Thoracic aorta (tissue), 2 donors: ENCODE data around the gene TSPAN14. TPM values are rescaled to one million over a fixed set of nuclear protein-coding genes. Genes with fewer than 3 reads are reported as not detected.

ENCODE experiments used
- ATAC-seq: fragments of 150-250 bp; one replicate; pipeline ENCODE4 v1.8.0; 2017; ENCODE audit warnings: low read depth; ENCODE audit not compliant: insufficient number of reproducible peaks, low FRiP score
- DNase-seq: peaks from one replicate; pipeline ENCODE4 v3.0.0-alpha.2; 2020; ENCODE audit warnings: low spot score
- H3K27ac ChIP-seq, 2 donors: fragments of 200-600 bp; sonication (generic); 1 replicate in 1 of 2; 2 replicates in 1 of 2; pipeline ENCODE4 v1.5.1; 2016; ENCODE audit warnings: mild to moderate bottlenecking in 2 of 2, moderate library complexity in 2 of 2
- H3K27me3 ChIP-seq: fragments of 200-600 bp; sonication (generic); replicated peaks from 2 replicates; pipeline ENCODE4 v1.6.0; 2016; ENCODE audit warnings: mild to moderate bottlenecking; ENCODE audit not compliant: insufficient read depth
- H3K36me3 ChIP-seq: fragments of 200-600 bp; sonication (generic); one replicate; pipeline ENCODE4 v1.5.1; 2016
- H3K4me1 ChIP-seq, 2 donors: fragments of 200-600 bp; sonication (generic); 1 replicate in 1 of 2; 2 replicates in 1 of 2; pipeline versions ENCODE4 v1.5.1 to v1.6.0; 2016; ENCODE audit warnings: low read depth in 2 of 2, mild to moderate bottlenecking in 1 of 2; ENCODE audit not compliant: control insufficient read depth in 1 of 2
- H3K4me3 ChIP-seq: fragments of 200-600 bp; sonication (generic); 2 replicates; pipeline ENCODE4 v1.5.1; 2016; ENCODE audit warnings: mild to moderate bottlenecking
- H3K9me3 ChIP-seq: fragments of 200-600 bp; sonication (generic); 2 replicates; pipeline ENCODE4 v1.5.1; 2016
- CTCF ChIP-seq: fragments of 200-600 bp; sonication (generic); IDR thresholded peaks from one replicate; pipeline ENCODE4 v1.5.1; 2019; ENCODE audit warnings: antibody characterized with exemption
- total RNA-seq, 2 donors: library from RNA; depleted of rRNA; stranded (reverse); fragments of >200 nt; gene quantifications; one replicate each; pipeline versions ENCODE4 v1.1.0 to v1.2.3, GENCODE V29; 2016

Gene TSPAN14
- total RNA-seq, 2 donors from 2014 or later: 38.2 to 40.1 TPM

- Histone ChIP-seq H3K36me3 (peaks cover 7% of the 10 kb centered on the region), H3K4me1 (peaks cover 27 to 40% of the 10 kb centered on the region in 2 donors), H3K4me3 (no peak overlapping the region), H3K9me3 (no peaks in the 10 kb centered on the region), H3K27me3 (no peaks in the 10 kb centered on the region), H3K27ac (peak overlapping the region in 1 of 2 donors; percentile 52)
- DNase-seq (no peak), ATAC-seq (no peak)
- no peak for TF ChIP-seq CTCF
Measured at GRCh38 chr10:80504897-80505465, 50.9 kb downstream of the TSPAN14 start.

GRCh38 chr10:80506189-80506575 lies 52.1 kb downstream of the TSPAN14 start:
- Histone ChIP-seq H3K9me3 (no peaks in the 10 kb centered on the region), H3K4me1 (peaks cover 24 to 31% of the 10 kb centered on the region in 2 donors), H3K36me3 (peaks cover 7% of the 10 kb centered on the region), H3K27ac (no peak overlapping the region), H3K4me3 (no peak overlapping the region), H3K27me3 (no peaks in the 10 kb centered on the region)
- ATAC-seq (no peak), DNase-seq (no peak)
- no peak for TF ChIP-seq CTCF

GRCh38 chr10:80506836-80507487 lies 52.9 kb downstream of the TSPAN14 start:
- ATAC-seq (no peak), DNase-seq (no peak)
- H3K9me3 ChIP-seq: no peaks in the 10 kb centered on the region
- H3K4me1 ChIP-seq: peaks cover 16 to 23% of the 10 kb centered on the region in 2 donors
- H3K4me3 ChIP-seq: no peak overlapping the region
- H3K27ac ChIP-seq: no peak overlapping the region
- no peak for TF ChIP-seq CTCF
- peaks cover 10% of the 10 kb centered on the region for H3K36me3 ChIP-seq
- no peaks in the 10 kb centered on the region for H3K27me3 ChIP-seq

GRCh38 chr10:80509108-80509402 lies 54.9 kb downstream of the TSPAN14 start:
- Histone ChIP-seq H3K4me3 (no peak overlapping the region), H3K27me3 (no peaks in the 10 kb centered on the region), H3K9me3 (no peaks in the 10 kb centered on the region), H3K4me1 (peaks cover 9 to 16% of the 10 kb centered on the region in 2 donors), H3K27ac (no peak overlapping the region), H3K36me3 (peaks cover 27% of the 10 kb centered on the region)
- no peak for TF ChIP-seq CTCF
- DNase-seq (no peak), ATAC-seq (no peak)

- H3K4me3 ChIP-seq: no peak overlapping the region
- no peaks in the 10 kb centered on the region for H3K9me3 ChIP-seq
- peaks cover 8 to 15% of the 10 kb centered on the region in 2 donors for H3K4me1 ChIP-seq
- DNase-seq: no peak
- no peak for ATAC-seq
- TF ChIP-seq CTCF: no peak
- no peaks in the 10 kb centered on the region for H3K27me3 ChIP-seq
- no peak overlapping the region for H3K27ac ChIP-seq
- peaks cover 27% of the 10 kb centered on the region for H3K36me3 ChIP-seq
Measured at GRCh38 chr10:80509403-80510161, 55.5 kb downstream of the TSPAN14 start.
